Measurements from ENCODE around the gene ROBO1. TPM values are rescaled to one million over a fixed set of nuclear protein-coding genes. Genes with fewer than 3 reads are reported as not detected.

Gene ROBO1
- total and polyA plus RNA-seq, 2 of the 8 experiments (the other 6 are each of a cell fraction or from before 2014, with no cell fraction given), result 51.4 to 91.0 TPM

- ChIA-PET POLR2A (ENCODE audit: partially characterized antibody) (no interaction called here), CTCF (ENCODE audit: partially characterized antibody) (no interaction called here)
- H2BK5ac ChIP-seq (ENCODE audit: low read depth, low read length), result no peak overlapping the region
- H3K79me2 ChIP-seq (ENCODE audit: control insufficient read depth in 1 of 2, insufficient read depth in 2 of 2, low read length in 2 of 2), result no peaks in the 10 kb centered on the region
- H3K4me2 ChIP-seq (ENCODE audit: insufficient read depth in 1 of 2, low read depth in 2 of 2, low read length in 2 of 2), result no peak overlapping the region
- no peak overlapping the region for H2BK120ac ChIP-seq (replicated peaks; ENCODE audit: low read depth, low read length)
- no peak overlapping the region for H3K9ac ChIP-seq (replicated peaks in 1 of 4; ENCODE audit: extremely low read depth in 1 of 4, low read depth in 3 of 4, low read length in 3 of 4)
- no peak overlapping the region for H3K18ac ChIP-seq (ENCODE audit: extremely low read depth, low read length)
- H3K56ac ChIP-seq (replicated peaks; ENCODE audit: insufficient read length, low read depth, low read length), result no peak overlapping the region
- no peaks in the 10 kb centered on the region for H3K79me1 ChIP-seq (ENCODE audit: low read depth, low read length)
- H3K23me2 ChIP-seq (ENCODE audit: low read depth, low read length), result no peaks in the 10 kb centered on the region
- H3K36me3 ChIP-seq (ENCODE audit: control insufficient read depth in 2 of 4, insufficient read depth in 4 of 4, low read length in 3 of 4), result peaks cover 0 to 24% (median 9%) of the 10 kb centered on the region in 4 experiments; a peak in 5 of 8 replicates
- no peak overlapping the region for H2BK20ac ChIP-seq (ENCODE audit: low read length)
- no peak overlapping the region for H4K5ac ChIP-seq (ENCODE audit: insufficient read length, low read depth, low read length)
- H3K4me3 ChIP-seq (ENCODE audit: extremely low read depth in 1 of 4, insufficient read depth in 2 of 4, low read depth in 3 of 4, low read length in 4 of 4), result no peak overlapping the region
- H3K4me1 ChIP-seq (replicated peaks in 1 of 4; ENCODE audit: control insufficient read depth in 3 of 4, insufficient read depth in 4 of 4, low read length in 3 of 4), result no peaks in the 10 kb centered on the region
- no peak overlapping the region for H3K27ac ChIP-seq (ENCODE audit: low read depth, low read length)
- H3K27me3 ChIP-seq (replicated peaks in 1 of 4; ENCODE audit: control insufficient read depth in 3 of 4, extremely low read depth in 1 of 4, insufficient read depth in 3 of 4, low read length in 3 of 4), result no peaks in the 10 kb centered on the region
- DNase-seq (ENCODE audit: low read depth in 1 of 2, low spot score in 2 of 2) (no peak), FAIRE-seq (no peak)
- H3K14ac ChIP-seq (ENCODE audit: insufficient read length), result no peak overlapping the region
- H4K20me1 ChIP-seq (replicated peaks in 1 of 2; ENCODE audit: control insufficient read depth in 1 of 2, insufficient read depth in 2 of 2, low read length in 2 of 2), result no peaks in the 10 kb centered on the region
- no peak overlapping the region for H3K23ac ChIP-seq (ENCODE audit: insufficient read length)
- H4K91ac ChIP-seq (replicated peaks; ENCODE audit: insufficient read length, low read length), result no peak overlapping the region
- H2AFZ ChIP-seq (ENCODE audit: low read length), result no peak overlapping the region
- no peak overlapping the region for H2BK12ac ChIP-seq (ENCODE audit: low read depth, low read length)
- no peak overlapping the region for H4K8ac ChIP-seq (ENCODE audit: extremely low read depth, insufficient read depth, low read length)
- H3K4ac ChIP-seq (replicated peaks; ENCODE audit: insufficient read length, low read depth, low read length), result no peak overlapping the region
- no peak overlapping the region for H2BK15ac ChIP-seq (ENCODE audit: low read length)
- WGBS, 2 experiments (ENCODE audit: extremely low coverage in 1 of 2, insufficient coverage in 1 of 2, insufficient read length in 1 of 2, insufficient replicate concordance in 2 of 2, low coverage in 1 of 2, low lambda C conversion rate in 2 of 2, missing lambda C conversion rate in 1 of 2), result 71% methylated on average over 3 of the region's 3 CpGs; no CpG with 5 or more reads in 1 of the 2 experiments
- H2AK5ac ChIP-seq (ENCODE audit: low read depth, low read length), result no peak overlapping the region
- H3K9me3 ChIP-seq (ENCODE audit: insufficient read depth in 2 of 2, low read depth in 1 of 2, low read length in 1 of 2), result no peaks in the 10 kb centered on the region
- TF ChIP-seq CTBP2 (IDR thresholded peaks at IDR 0.05; ENCODE audit: borderline replicate concordance, insufficient read depth, insufficient read length, low read length) (no peak), GABPA (IDR thresholded peaks at IDR 0.05; ENCODE audit: borderline replicate concordance, insufficient read depth, low read length) (no peak), ZNF274 (IDR thresholded peaks at IDR 0.05; ENCODE audit: borderline replicate concordance, extremely low read depth, low read length) (no peak), EGR1 (IDR thresholded peaks at IDR 0.05; ENCODE audit: borderline replicate concordance, low read depth, low read length) (no peak), ATF2 (IDR thresholded peaks at IDR 0.05; ENCODE audit: low read length) (no peak), E2F6 (IDR thresholded peaks at IDR 0.05) (no peak), BRCA1 (IDR thresholded peaks at IDR 0.05; ENCODE audit: low read depth, low read length) (no peak), BACH1 (IDR thresholded peaks at IDR 0.05; ENCODE audit: low read length) (no peak), RBBP5 (IDR thresholded peaks at IDR 0.05; ENCODE audit: borderline replicate concordance, low read depth, low read length) (no peak), TCF12 (IDR thresholded peaks at IDR 0.05; ENCODE audit: low read depth, low read length) (no peak)
These were observed 1157.2 kb downstream of the ROBO1 start for GRCh38 chr3:78610462-78611125.
